ENCODE data around the gene CIB1.
"Not testable (repeated sequence)": the region's sequence is repeated elsewhere in the genome, so short reads cannot be mapped to it uniquely, and the experiment has no call there.

The CIB1 gene

DNA sequence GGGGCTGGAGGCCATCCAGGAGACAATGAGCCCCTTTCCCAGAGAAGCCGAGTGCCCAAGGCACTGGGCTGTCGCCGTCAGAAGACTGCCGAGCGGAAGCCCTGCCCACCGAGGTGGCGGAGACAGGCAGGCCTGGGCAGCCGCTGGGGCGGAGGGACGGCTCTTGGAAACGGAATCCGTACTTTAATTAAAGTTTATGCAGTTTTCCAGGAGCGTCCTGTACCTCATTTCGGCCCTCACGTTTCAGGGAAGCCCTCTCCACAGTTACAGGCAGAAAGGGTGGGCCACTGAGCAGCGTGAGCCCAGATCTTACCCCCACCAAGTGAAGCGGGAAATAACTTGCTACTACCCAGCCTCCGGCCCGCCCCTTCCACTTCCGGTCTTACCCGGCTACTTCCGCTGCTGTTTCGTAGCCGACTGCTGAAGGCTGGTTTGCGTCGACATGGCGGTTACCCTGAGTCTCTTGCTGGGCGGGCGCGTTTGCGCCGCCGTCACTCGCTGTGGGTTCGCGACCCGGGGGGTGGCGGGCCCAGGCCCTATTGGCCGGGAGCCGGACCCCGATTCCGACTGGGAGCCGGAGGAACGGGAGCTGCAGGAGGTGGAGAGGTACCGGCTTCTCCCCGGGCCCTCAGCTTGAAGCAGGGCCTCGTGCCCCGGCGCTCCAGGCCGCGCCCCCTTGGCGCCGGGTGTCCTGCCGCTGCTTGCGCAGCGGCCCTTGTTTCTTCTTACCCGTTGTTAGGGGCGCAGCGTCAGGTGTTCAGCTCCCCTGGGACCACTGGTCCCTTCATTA lies 31.7 kb upstream of the CIB1 start, which contains the start of gene NGRN:
TSS of gene NGRN (plus strand) at position 402 of the 790 bp plus-strand sequence. CDS start at position 443, 41 bp downstream.
- Histone ChIP-seq H3K4me1 (peaks cover 76% of the 10 kb centered on the region), H3K27me3 (no peaks in the 10 kb centered on the region), H4K20me1 (peaks cover 40% of the 10 kb centered on the region), H3K4me3 (peak within 1 kb of the TSS; percentile 77), H3K27ac (peak within 1 kb of the TSS; percentile 93), H3K36me3 (peaks cover 17% of the 10 kb centered on the region), H3K4me2 (peak within 1 kb of the TSS; percentile 96), H3K9me3 (no peaks in the 10 kb centered on the region), H3K9ac (peak within 1 kb of the TSS; percentile 86)
- no peak for TF ChIP-seq Cebpa-rat (IDR thresholded peaks at IDR 0.05)

DNA sequence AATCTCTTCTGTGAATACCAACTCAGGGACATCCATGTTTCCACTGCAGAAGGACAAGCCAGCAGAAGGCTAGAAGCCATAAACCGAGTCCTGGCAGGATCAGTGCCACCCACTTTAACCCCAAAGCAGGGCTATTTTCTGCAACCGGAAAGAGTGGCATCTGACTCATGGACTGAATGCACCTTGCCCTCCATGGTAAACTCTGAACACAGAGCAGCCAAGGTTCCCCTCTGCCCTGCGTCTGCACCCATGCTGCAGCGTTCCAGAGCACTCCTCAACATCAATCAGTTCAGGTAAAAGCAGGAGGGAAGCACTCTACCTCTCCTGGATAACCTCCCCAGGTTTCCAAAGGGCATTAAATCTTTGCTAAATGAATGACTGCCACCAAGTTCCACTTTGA lies 30.9 kb upstream of the CIB1 start:
- peak overlapping the region; percentile 96 for H3K4me2 ChIP-seq
- H4K20me1 ChIP-seq: peaks cover 32% of the 10 kb centered on the region
- H3K4me3 ChIP-seq: peak overlapping the region; percentile 77
- H3K27ac ChIP-seq: peak overlapping the region; percentile 93
- H3K4me1 ChIP-seq: peaks cover 78% of the 10 kb centered on the region
- H3K9me3 ChIP-seq: no peaks in the 10 kb centered on the region
- peaks cover 9% of the 10 kb centered on the region for H3K36me3 ChIP-seq
- TF ChIP-seq Cebpa-rat (IDR thresholded peaks at IDR 0.05): no peak
- peak overlapping the region; percentile 86 for H3K9ac ChIP-seq
- no peaks in the 10 kb centered on the region for H3K27me3 ChIP-seq

DNA sequence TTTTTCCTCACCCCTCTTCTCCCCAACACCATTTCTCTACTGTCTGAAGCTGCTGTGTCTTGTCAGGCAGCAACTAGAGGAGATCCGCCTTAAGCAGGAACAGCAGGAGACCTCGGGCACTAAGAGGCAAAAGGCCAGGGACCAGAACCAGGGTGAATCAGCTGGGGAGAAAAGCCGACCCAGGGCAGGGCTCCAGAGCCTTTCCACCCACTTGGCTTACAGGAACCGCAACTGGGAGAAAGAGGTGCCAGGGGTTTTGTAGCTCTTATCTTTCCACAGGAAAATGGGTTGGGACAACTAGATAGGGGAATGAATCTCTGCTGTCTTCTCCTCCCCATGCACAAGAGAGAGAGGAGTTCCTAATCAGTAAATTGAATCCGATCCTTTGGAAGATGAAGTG lies 28.7 kb upstream of the CIB1 start:
- H3K9ac ChIP-seq: no peak overlapping the region
- peaks cover 56% of the 10 kb centered on the region for H3K4me1 ChIP-seq
- no peak for TF ChIP-seq Cebpa-rat (IDR thresholded peaks at IDR 0.05)
- no peaks in the 10 kb centered on the region for H3K9me3 ChIP-seq
- H3K4me3 ChIP-seq: no peak overlapping the region
- no peaks in the 10 kb centered on the region for H3K27me3 ChIP-seq
- no peaks in the 10 kb centered on the region for H3K36me3 ChIP-seq
- peaks cover 10% of the 10 kb centered on the region for H4K20me1 ChIP-seq
- no peak overlapping the region for H3K27ac ChIP-seq
- no peak overlapping the region for H3K4me2 ChIP-seq

GRCh38 chr15:90261811-90262210 lies 28.1 kb upstream of the CIB1 start:
- H3K9ac ChIP-seq: no peak overlapping the region

GRCh38 chr15:90260731-90261130 lies 27.0 kb upstream of the CIB1 start:
- H4K20me1 ChIP-seq, H3K9ac ChIP-seq, H3K9me3 ChIP-seq, H3K27ac ChIP-seq, H3K36me3 ChIP-seq, H3K27me3 ChIP-seq, H3K4me3 ChIP-seq: not testable (repeated sequence)
- H3K4me2 ChIP-seq: peak overlapping the region; percentile 56
- peaks cover 46% of the 10 kb centered on the region for H3K4me1 ChIP-seq

More at GRCh38 chr15:90261811-90262210, 28.1 kb upstream of the CIB1 start:
- Histone ChIP-seq H4K20me1 (peaks cover 4% of the 10 kb centered on the region), H3K4me2 (peak overlapping the region; percentile 56; the same call in 1 of the 2 replicates), H3K36me3 (no peaks in the 10 kb centered on the region), H3K27me3 (no peaks in the 10 kb centered on the region), H3K27ac (no peak overlapping the region), H3K4me1 (peaks cover 50% of the 10 kb centered on the region), H3K4me3 (no peak overlapping the region), H3K9me3 (no peaks in the 10 kb centered on the region)
- TF ChIP-seq Cebpa-rat (IDR thresholded peaks at IDR 0.05): no peak

DNA sequence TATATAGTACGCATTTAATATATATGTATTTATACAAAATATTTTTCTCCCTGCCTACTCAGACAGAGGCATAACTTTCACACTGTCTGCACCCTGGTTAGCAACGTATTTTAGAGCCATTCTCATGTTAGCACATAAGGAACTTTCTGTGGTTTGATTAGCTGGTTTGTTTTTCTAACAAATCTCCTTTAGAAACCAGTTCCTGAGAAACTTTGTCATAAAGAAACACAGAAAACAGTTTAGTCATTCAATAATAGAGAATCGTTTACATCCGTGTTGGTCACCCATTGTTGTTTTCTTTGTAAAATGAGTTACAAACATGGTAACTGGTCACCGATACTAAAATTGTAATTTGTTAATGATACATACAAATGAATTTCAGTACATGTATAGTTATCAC lies 25.8 kb upstream of the CIB1 start:
- no peaks in the 10 kb centered on the region for H3K27me3 ChIP-seq
- H3K9ac ChIP-seq: no peak overlapping the region
- no peak overlapping the region for H3K27ac ChIP-seq
- H4K20me1 ChIP-seq: no peaks in the 10 kb centered on the region
- H3K9me3 ChIP-seq: no peaks in the 10 kb centered on the region
- H3K36me3 ChIP-seq: no peaks in the 10 kb centered on the region
- H3K4me3 ChIP-seq: no peak overlapping the region
- no peak overlapping the region for H3K4me2 ChIP-seq
- no peak for TF ChIP-seq Cebpa-rat (IDR thresholded peaks at IDR 0.05)
- H3K4me1 ChIP-seq: peaks cover 47% of the 10 kb centered on the region

GRCh38 chr15:90257776-90258175 lies 24.0 kb upstream of the CIB1 start:
- Histone ChIP-seq H3K9me3 (no peaks in the 10 kb centered on the region), H3K9ac (no peak overlapping the region), H3K36me3 (no peaks in the 10 kb centered on the region), H3K27me3 (no peaks in the 10 kb centered on the region), H3K27ac (no peak overlapping the region), H3K4me1 (peaks cover 34% of the 10 kb centered on the region), H3K4me3 (no peak overlapping the region), H4K20me1 (no peaks in the 10 kb centered on the region), H3K4me2 (no peak overlapping the region)
- no peak for TF ChIP-seq Cebpa-rat (IDR thresholded peaks at IDR 0.05)

- Histone ChIP-seq H3K9me3 (no peaks in the 10 kb centered on the region), H3K27ac (no peak within 1 kb of the TSS), H3K4me1 (peaks cover 16% of the 10 kb centered on the region), H3K4me2 (peak within 1 kb of the TSS; percentile 96), H4K20me1 (no peaks in the 10 kb centered on the region), H3K36me3 (no peaks in the 10 kb centered on the region), H3K4me3 (peak within 1 kb of the TSS; percentile 64), H3K9ac (0 out of 2 replicates have a peak within 1 kb of the TSS, but pooled peaks have one; percentile 45), H3K27me3 (peaks cover 16% of the 10 kb centered on the region)
- TF ChIP-seq Cebpa-rat (IDR thresholded peaks at IDR 0.05): no peak
Observed at GRCh38 chr15:90249203-90249863, 15.6 kb upstream of the CIB1 start, which contains the start of gene TTLL13. TTLL13 (plus strand) TSS chr15:90249556; CDS start chr15:90250631, 1,075 bp downstream.

DNA sequence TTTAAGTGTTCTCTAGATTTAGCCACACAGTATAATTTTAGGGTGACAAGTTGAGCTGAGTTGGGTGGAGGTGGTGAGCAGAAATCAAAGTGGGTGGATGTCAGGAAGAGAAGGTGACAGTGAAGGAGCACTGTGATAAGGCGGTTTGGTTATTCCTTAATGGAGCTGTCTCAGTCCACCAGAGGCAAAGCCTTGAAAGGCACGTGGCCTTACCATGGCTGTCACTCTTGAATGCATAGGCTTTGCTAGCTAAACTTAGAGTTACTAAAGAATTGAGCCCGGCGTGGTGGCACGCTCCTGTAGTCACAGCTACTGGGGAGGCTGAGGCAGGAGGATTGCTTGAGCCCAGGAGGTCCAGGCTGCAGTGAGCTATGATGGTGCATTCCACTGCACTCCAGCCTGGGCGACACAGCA lies 15.1 kb upstream of the CIB1 start:
- peaks cover 16% of the 10 kb centered on the region for H3K27me3 ChIP-seq
- H3K9ac ChIP-seq: no peak overlapping the region
- no peak overlapping the region for H3K4me3 ChIP-seq
- H3K4me1 ChIP-seq: peaks cover 15% of the 10 kb centered on the region
- H4K20me1 ChIP-seq: no peaks in the 10 kb centered on the region
- no peaks in the 10 kb centered on the region for H3K9me3 ChIP-seq
- no peak for TF ChIP-seq Cebpa-rat (IDR thresholded peaks at IDR 0.05)
- peak overlapping the region; percentile 96 for H3K4me2 ChIP-seq
- H3K36me3 ChIP-seq: no peaks in the 10 kb centered on the region
- H3K27ac ChIP-seq: no peak overlapping the region
